WERI-Rb-1 (cell line): Measurements from ENCODE around the gene CNP.
A peak's percentile ranks its signal among the peaks of the same experiment; 100 is the strongest.

ENCODE experiments used
- DNase-seq: peaks from one replicate; pipeline ENCODE4 v3.0.0-alpha.2; 2020
- H3K27ac ChIP-seq: fragments of 250-450 bp; sonication (Bioruptor Pico); 2 replicates; pipeline ENCODE4 v1.5.1; 2020; ENCODE audit warnings: mild to moderate bottlenecking, moderate library complexity
- H3K27me3 ChIP-seq: fragments of 250-450 bp; sonication (Bioruptor Pico); 2 replicates; pipeline ENCODE4 v1.5.1; 2021; ENCODE audit warnings: mild to moderate bottlenecking, low read depth, moderate library complexity; ENCODE audit not compliant: insufficient read depth, severe bottlenecking
- H3K36me3 ChIP-seq: fragments of 250-450 bp; sonication (Bioruptor Pico); 2 replicates; pipeline ENCODE4 v1.5.1; 2020; ENCODE audit warnings: mild to moderate bottlenecking, moderate library complexity
- H3K4me3 ChIP-seq: 2 replicates; pipeline ENCODE4 v1.5.1; 2011; ENCODE audit warnings: low read depth, mild to moderate bottlenecking, control low read depth, low read length
- H3K9me3 ChIP-seq: fragments of 250-450 bp; sonication (Bioruptor Pico); 2 replicates; pipeline ENCODE4 v1.5.1; 2021; ENCODE audit warnings: mild to moderate bottlenecking, moderate library complexity; ENCODE audit not compliant: severe bottlenecking
- CTCF ChIP-seq: IDR thresholded peaks from 2 replicates; pipeline ENCODE4 v1.5.1; 2011; ENCODE audit warnings: low read depth, mild to moderate bottlenecking, control low read depth, inconsistent platforms, low read length

The CNP gene

GRCh38 chr17:41932816-41933389, 33.7 kb upstream of the CNP start:
- Histone ChIP-seq H3K27me3 (no peaks in the 10 kb centered on the region), H3K9me3 (peaks cover 3% of the 10 kb centered on the region), H3K4me3 (no peak overlapping the region), H3K36me3 (peaks cover 14% of the 10 kb centered on the region), H3K27ac (no peak overlapping the region)
- no peak for TF ChIP-seq CTCF
- DNase-seq = no peak

DNA sequence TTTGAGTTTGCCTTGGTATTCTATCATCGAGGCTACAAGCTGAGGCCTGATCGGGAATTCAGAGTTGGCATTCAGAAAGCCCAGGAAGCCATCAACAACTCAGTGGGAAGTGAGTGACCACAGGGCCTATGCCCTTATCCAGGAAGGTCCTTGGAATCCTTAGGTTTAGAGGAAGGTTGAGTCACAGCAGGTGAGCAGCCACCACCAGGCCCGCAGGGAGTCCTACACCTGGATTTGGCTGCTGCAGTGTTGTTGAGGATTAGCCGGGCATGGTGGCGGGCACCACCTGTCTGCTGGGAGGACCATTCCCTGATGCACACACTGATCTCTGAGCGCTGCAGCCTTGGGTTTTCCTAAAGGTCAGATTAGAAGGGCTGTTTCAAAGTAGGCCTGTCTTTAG, 31.0 kb upstream of the CNP start:
- TF ChIP-seq CTCF = no peak
- peaks cover 14% of the 10 kb centered on the region for H3K36me3 ChIP-seq
- no peaks in the 10 kb centered on the region for H3K9me3 ChIP-seq
- H3K4me3 ChIP-seq = no peak overlapping the region
- peak; percentile 31 for DNase-seq
- no peak overlapping the region for H3K27ac ChIP-seq
- H3K27me3 ChIP-seq = no peaks in the 10 kb centered on the region

- Histone ChIP-seq H3K4me3 (no peak overlapping the region), H3K36me3 (peaks cover 14% of the 10 kb centered on the region), H3K9me3 (no peaks in the 10 kb centered on the region), H3K27ac (peak overlapping the region; percentile 63), H3K27me3 (no peaks in the 10 kb centered on the region)
- DNase-seq = peak; percentile 56
- 0 out of 2 replicates have a peak, but pooled peaks have one; percentile 2 for TF ChIP-seq CTCF
Observed at GRCh38 chr17:41937970-41938954, 28.3 kb upstream of the CNP start.

DNA sequence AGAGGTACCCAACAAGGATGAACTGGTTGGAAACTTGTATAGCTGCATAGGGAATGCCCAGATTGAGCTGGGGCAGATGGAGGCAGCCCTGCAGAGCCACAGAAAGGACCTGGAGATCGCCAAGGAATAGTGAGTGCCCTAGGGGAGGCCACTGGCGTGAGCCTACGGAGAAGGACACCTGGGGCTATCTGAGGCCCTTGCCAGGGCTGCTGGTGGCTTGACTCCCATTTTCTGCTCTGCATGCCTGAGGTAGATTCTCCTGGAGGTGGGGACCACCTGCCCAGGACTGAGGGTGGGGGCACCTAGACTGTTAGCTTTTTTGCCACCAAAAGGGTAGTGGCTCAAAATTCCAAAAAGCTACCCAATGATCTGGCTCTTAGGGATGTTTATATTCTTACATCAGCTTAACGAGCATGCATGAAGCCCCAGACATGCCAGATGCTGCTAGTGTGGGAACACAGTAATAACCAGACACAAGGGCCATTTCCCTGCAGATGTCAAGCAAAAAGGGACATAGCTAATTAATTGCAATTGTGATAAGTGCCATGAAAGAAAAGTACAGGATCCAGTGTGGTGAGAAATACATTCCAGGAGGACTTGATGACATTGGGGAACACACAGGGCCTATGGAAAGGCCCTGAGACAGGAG, 27.4 kb upstream of the CNP start:
- Histone ChIP-seq H3K36me3 (peaks cover 14% of the 10 kb centered on the region), H3K27me3 (no peaks in the 10 kb centered on the region), H3K4me3 (no peak overlapping the region), H3K27ac (peak overlapping the region; percentile 63), H3K9me3 (no peaks in the 10 kb centered on the region)
- DNase-seq = peak; percentile 59
- TF ChIP-seq CTCF = no peak

DNA sequence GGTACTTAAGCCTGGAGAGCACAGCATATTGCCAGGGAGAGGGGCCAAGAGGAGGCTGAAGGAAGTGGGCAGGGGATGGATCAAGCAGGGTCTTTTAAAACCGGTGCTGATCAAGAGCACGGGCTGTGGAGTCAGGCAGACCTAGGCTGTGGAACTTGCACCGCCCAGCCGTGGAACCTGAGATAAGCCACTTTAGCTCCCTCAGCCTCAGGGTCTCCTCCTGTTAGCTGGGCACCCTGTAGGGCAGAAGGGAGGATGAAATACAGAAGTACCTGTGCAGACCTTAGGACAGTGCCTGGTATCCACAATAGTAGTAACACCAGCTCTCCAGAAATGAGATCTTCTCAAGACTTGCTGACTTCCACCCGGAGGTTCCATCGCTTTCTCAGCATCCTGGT, 26.9 kb upstream of the CNP start:
- Histone ChIP-seq H3K9me3 (no peaks in the 10 kb centered on the region), H3K4me3 (no peak overlapping the region), H3K36me3 (peaks cover 14% of the 10 kb centered on the region), H3K27me3 (no peaks in the 10 kb centered on the region), H3K27ac (peak overlapping the region; percentile 63)
- TF ChIP-seq CTCF = no peak
- DNase-seq = no peak
